Measurements from ENCODE around the gene MYBPHL.

DNA sequence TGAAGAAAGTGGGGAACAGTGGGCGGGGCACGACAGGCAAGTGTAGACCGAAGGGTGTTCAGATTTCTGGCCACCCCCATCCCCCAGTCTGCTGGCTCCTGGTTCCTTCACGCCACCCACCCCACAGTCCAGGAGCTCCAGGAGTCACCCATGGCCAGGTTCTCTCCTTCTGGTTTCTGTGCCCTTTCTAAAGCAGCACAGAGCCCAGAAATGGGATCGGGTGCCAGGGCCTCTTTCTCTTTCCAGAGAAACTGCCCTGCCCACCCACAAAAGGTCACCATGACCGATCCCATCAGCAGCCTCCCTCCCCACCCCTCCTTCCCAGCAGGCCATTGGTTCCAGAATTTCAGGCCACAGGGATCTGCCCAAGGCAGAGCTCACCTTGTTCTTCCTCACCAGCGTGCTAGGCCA is 60.7 kb downstream of the MYBPHL start:
- TF ChIP-seq, protein P1, sequence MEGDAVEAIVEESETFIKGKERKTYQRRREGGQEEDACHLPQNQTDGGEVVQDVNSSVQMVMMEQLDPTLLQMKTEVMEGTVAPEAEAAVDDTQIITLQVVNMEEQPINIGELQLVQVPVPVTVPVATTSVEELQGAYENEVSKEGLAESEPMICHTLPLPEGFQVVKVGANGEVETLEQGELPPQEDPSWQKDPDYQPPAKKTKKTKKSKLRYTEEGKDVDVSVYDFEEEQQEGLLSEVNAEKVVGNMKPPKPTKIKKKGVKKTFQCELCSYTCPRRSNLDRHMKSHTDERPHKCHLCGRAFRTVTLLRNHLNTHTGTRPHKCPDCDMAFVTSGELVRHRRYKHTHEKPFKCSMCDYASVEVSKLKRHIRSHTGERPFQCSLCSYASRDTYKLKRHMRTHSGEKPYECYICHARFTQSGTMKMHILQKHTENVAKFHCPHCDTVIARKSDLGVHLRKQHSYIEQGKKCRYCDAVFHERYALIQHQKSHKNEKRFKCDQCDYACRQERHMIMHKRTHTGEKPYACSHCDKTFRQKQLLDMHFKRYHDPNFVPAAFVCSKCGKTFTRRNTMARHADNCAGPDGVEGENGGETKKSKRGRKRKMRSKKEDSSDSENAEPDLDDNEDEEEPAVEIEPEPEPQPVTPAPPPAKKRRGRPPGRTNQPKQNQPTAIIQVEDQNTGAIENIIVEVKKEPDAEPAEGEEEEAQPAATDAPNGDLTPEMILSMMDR (IDR thresholded peaks at IDR 0.05): no peak
- TF ChIP-seq POLR2A (IDR thresholded peaks at IDR 0.05): no peak
